ENCODE results near the gene MYT1.

DNA sequence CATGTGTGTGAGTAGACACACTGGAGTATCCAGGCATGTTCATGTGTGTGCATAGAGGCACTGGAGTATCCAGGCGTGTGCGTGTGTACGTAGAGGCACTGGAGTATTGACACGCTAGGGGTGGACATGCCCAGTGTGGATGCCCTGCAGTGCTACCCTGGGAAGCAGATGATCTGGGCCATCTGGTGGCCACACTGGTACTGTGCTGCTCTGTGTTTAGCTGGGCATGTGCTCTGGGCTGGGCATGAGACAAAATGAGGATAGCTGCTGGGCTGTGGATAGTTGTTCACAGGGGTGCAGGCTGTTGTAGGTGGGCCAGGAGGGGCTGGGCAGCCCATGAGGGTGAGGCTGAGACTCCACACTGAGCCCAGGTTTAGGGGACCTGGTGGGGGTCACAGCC, 32.8 kb upstream of the MYT1 start:
- TF ChIP-seq POLR2A (IDR thresholded peaks at IDR 0.05; ENCODE audit: low read depth, low read length) (no peak), POLR2AphosphoS5 (IDR thresholded peaks at IDR 0.05; ENCODE audit: low read depth, low read length) (no peak), SPI1 (IDR thresholded peaks at IDR 0.05; ENCODE audit: low read depth, low read length) (no peak), TAF1 (IDR thresholded peaks at IDR 0.05; ENCODE audit: low read depth, low read length) (no peak)
